ENCODE results near the gene MMP7.

- TF ChIP-seq CTCF (IDR thresholded peaks at IDR 0.05) (no peak), EZH2phosphoT487 (IDR thresholded peaks at IDR 0.05) (no peak), EZH2 (IDR thresholded peaks at IDR 0.05) (no peak)
Observed at GRCh38 chr11:102523189-102523570, 7.4 kb downstream of the MMP7 start.

Measured in neural progenitor cell (in vitro differentiated cells).